Measurements from ENCODE around the gene SLC38A10.
A peak's percentile ranks its signal among the peaks of the same experiment; 100 is the strongest.

SLC38A10 gene

DNA sequence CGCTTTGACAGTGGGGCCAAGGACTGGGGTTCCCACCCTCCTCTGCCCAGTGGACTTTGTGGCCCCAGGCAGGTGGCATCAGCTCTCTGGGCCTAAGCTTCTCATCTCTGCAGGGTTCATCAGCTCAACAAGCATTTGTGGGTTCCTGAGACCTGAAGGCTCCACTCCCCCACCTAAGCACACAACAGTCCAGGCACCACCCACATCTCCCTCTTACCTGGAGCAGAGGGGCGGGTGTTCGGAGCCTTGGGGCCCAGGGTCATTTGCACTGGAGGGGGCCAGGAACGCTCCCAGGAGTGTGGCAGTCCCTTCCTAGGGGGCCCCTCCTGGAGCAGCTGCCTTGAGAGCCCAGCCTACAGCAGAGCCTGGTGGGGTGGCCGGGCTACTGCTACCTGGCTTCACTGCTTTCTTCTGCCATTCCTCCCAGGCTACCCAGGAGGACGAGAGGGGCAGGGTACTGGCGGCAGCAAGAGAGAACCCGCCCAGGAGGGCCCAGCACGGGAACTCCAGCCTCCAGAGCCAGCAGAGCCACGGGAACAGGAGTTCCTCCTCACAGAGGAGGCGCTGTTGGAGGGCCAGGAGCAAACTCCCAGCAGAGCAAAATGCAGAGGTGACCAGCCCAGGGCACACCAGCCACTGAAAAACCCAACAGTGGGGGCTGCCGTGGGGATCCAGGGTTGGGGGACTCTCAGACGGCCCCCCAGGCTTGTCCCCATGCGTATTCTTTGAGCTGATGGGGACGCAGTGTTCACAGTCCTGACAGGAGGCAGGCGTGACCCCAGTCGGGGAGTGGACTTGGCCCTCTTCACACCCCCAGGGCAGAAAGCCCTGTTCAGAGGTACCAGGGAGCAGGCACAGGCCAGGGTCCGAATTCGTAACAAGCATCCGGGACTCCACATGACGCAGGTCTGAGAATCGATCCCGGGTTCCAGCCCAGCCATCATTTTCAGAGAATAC, 35.1 kb upstream of the SLC38A10 start:
- Histone ChIP-seq H3K27me3 (ENCODE audit: control insufficient read depth, insufficient read depth, low read length) (no peaks in the 10 kb centered on the region), H3K4me1 (ENCODE audit: control insufficient read depth, insufficient read depth, low read length) (peaks cover 48% of the 10 kb centered on the region), H3K4me3 (ENCODE audit: low read depth, low read length) (peak overlapping the region; percentile 5; the same call in 1 of the 2 replicates), H3K9ac (ENCODE audit: low read length) (peak overlapping the region; percentile 61), H3K9me3 (ENCODE audit: control insufficient read depth, insufficient read depth, low read depth, low read length) (no peaks in the 10 kb centered on the region), H3K36me3 (ENCODE audit: control insufficient read depth, insufficient read depth, low read length) (no peaks in the 10 kb centered on the region), H3K27ac (ENCODE audit: low read depth, low read length) (peak overlapping the region; percentile 78; the same call in 1 of the 2 replicates)

- Histone ChIP-seq H3K36me3 (ENCODE audit: control insufficient read depth, insufficient read depth, low read length) (no peaks in the 10 kb centered on the region), H3K4me1 (ENCODE audit: control insufficient read depth, insufficient read depth, low read length) (peaks cover 41% of the 10 kb centered on the region), H3K4me3 (ENCODE audit: low read depth, low read length) (peak overlapping the region; percentile 5; the same call in 1 of the 2 replicates), H3K9me3 (ENCODE audit: control insufficient read depth, insufficient read depth, low read depth, low read length) (no peaks in the 10 kb centered on the region), H3K27ac (ENCODE audit: low read depth, low read length) (peak overlapping the region; percentile 78; the same call in 1 of the 2 replicates), H3K27me3 (ENCODE audit: control insufficient read depth, insufficient read depth, low read length) (no peaks in the 10 kb centered on the region), H3K9ac (ENCODE audit: low read length) (peak overlapping the region; percentile 61)
Measured at GRCh38 chr17:81328978-81329926, 34.1 kb upstream of the SLC38A10 start.

GRCh38 chr17:81328489-81328888, 33.4 kb upstream of the SLC38A10 start:
- Histone ChIP-seq H3K27me3 (ENCODE audit: control insufficient read depth, insufficient read depth, low read length) (no peaks in the 10 kb centered on the region), H3K4me3 (ENCODE audit: low read depth, low read length) (no peak overlapping the region), H3K9ac (ENCODE audit: low read length) (no peak overlapping the region), H3K27ac (ENCODE audit: low read depth, low read length) (no peak overlapping the region), H3K36me3 (ENCODE audit: control insufficient read depth, insufficient read depth, low read length) (no peaks in the 10 kb centered on the region), H3K9me3 (ENCODE audit: control insufficient read depth, insufficient read depth, low read depth, low read length) (no peaks in the 10 kb centered on the region), H3K4me1 (ENCODE audit: control insufficient read depth, insufficient read depth, low read length) (peaks cover 39% of the 10 kb centered on the region)

DNA sequence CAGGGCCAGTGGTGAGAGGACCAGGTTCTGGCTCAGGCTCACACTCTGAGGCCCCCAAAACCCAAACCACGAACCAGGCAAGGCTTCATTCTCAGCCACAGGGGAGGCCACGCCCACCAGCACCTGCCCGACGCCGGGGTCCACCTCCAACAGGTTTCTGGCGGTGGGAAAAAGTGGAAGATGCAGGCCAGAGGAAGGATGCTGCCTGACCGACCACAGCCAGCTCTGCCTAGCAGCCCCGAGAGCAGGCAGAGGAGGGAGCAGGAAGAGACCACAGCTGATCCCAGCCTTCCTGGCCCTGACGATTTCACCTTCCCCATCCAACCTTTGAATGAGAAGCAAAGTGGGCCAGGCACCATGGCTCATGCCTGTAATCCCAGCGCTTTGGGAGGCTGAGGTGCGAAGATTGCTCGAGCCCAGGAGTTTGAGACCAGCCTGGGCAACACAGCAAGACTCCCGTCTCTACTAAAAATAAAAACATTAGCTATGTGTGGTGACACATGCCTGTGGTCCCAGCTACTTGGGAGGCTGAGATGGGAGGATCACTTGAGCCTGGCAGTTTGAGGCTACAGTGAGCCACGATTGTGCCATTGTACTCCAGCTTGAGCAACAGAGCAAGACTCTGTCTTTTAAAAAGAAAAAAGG, 30.7 kb upstream of the SLC38A10 start:
- no peak overlapping the region for H3K4me3 ChIP-seq (ENCODE audit: low read depth, low read length)
- no peak overlapping the region for H3K9ac ChIP-seq (ENCODE audit: low read length)
- peaks cover 26% of the 10 kb centered on the region for H3K4me1 ChIP-seq (ENCODE audit: control insufficient read depth, insufficient read depth, low read length)

DNA sequence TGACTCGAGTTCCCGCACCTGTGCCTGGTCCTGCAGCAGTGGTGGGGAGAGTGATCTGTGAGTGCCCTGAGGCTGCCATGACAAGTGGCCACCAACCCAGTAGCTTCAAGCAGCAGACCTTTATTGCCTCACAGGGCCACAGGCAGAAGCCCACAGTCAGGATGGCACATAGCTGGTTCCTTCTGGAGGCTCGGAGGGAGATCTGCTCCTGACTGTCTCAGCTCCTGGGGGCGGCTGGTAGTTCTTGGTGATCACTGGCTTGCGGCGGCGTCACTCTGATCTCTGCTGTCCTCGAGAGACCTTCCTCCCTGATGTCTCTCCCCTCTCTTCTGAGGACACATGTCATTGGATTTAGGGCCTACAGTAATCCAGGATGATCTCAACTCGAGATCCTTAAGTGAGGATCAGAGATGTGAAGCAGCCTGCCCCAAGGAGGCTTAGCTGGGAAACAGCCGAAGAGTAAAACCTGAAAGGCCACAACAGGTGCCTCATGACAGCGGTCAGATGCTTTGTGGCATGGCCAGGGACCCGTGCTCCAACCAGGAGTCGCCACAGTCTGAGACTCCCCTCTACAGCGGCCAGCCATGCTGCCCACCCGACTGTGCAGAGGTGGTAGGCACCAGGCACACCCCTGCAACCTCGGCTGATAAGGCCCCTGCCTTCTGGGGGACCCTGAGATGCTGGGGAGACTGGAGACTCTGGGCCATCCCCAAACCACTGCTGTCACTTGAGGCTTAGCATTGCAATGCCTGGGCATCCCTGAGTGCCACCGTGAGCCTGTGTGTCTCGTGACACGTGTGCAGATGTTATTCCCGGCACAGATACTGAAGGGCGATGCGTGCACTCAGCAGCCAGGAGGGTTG, 30.0 kb upstream of the SLC38A10 start:
- H3K27ac ChIP-seq (ENCODE audit: low read depth, low read length) = no peak overlapping the region
- no peaks in the 10 kb centered on the region for H3K36me3 ChIP-seq (ENCODE audit: control insufficient read depth, insufficient read depth, low read length)
- H3K4me3 ChIP-seq (ENCODE audit: low read depth, low read length) = no peak overlapping the region
- no peak overlapping the region for H3K9ac ChIP-seq (ENCODE audit: low read length)
- no peaks in the 10 kb centered on the region for H3K9me3 ChIP-seq (ENCODE audit: control insufficient read depth, insufficient read depth, low read depth, low read length)
- peaks cover 19% of the 10 kb centered on the region for H3K4me1 ChIP-seq (ENCODE audit: control insufficient read depth, insufficient read depth, low read length)
- H3K27me3 ChIP-seq (ENCODE audit: control insufficient read depth, insufficient read depth, low read length) = no peaks in the 10 kb centered on the region

More for the DNA sequence above, 30.7 kb upstream of the SLC38A10 start:
- Histone ChIP-seq H3K36me3 (ENCODE audit: control insufficient read depth, insufficient read depth, low read length) (no peaks in the 10 kb centered on the region), H3K9me3 (ENCODE audit: control insufficient read depth, insufficient read depth, low read depth, low read length) (no peaks in the 10 kb centered on the region), H3K27me3 (ENCODE audit: control insufficient read depth, insufficient read depth, low read length) (no peaks in the 10 kb centered on the region), H3K27ac (ENCODE audit: low read depth, low read length) (no peak overlapping the region)

DNA sequence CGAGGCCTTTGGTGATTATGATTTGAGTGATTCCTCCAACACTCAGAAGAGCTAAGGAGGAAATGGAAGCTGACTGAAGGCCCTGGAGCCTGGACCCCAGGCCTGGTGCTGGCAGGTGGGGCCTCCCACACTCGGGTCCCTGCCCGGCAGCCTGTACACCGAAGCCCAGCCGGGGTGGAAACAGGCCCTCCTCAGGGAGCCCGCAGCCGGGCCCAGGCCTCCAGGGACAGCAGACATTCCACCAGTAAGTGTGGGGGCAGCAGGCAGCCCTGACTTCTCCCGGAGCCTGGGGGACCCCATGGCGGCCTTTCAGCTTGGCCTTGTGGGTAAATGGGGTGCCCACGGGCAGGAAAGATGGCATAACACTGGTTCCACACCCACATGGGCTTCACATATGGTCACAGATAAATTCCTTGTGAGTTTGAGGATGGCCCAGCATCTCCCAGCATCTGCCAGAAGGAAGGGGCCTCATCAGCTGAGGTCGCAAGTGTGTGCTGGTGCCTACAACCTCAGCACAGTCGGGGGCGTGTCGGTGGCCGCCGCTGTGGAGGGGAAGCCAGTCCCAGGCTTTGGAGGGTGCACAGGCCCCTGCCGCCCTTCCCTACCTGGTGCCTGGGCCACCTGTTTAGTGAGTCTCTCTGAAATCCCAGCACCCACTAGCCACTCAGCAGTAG, 29.2 kb upstream of the SLC38A10 start:
- H3K9me3 ChIP-seq (ENCODE audit: control insufficient read depth, insufficient read depth, low read depth, low read length) = no peaks in the 10 kb centered on the region
- H3K4me1 ChIP-seq (ENCODE audit: control insufficient read depth, insufficient read depth, low read length) = peaks cover 11% of the 10 kb centered on the region
- H3K27ac ChIP-seq (ENCODE audit: low read depth, low read length) = no peak overlapping the region
- H3K9ac ChIP-seq (ENCODE audit: low read length) = no peak overlapping the region
- no peaks in the 10 kb centered on the region for H3K36me3 ChIP-seq (ENCODE audit: control insufficient read depth, insufficient read depth, low read length)
- H3K27me3 ChIP-seq (ENCODE audit: control insufficient read depth, insufficient read depth, low read length) = no peaks in the 10 kb centered on the region
- H3K4me3 ChIP-seq (ENCODE audit: low read depth, low read length) = no peak overlapping the region

DNA sequence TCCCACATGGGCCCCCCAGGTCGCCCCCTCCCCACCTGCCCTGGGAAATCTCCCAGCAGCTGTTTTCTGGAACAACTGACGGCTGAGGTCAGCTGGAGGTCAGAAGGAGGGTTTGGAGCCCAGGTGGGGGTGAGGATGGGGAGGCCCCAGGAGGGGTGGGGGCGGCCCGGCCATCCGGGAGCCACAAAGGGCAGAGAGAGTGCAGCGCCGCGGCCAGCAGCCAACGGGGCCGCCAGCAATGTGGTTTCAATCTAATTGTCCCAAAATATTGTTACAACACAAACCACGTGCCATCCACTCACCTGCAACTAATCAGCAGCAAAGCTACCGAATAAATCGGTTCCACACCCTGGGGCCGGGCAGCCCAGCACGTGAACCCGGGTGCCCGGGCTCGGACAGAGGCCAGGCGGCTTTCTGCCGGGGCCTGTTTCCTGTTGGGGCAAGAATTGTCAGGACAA, 28.3 kb upstream of the SLC38A10 start:
- Histone ChIP-seq H3K4me1 (ENCODE audit: control insufficient read depth, insufficient read depth, low read length) (peaks cover 3% of the 10 kb centered on the region), H3K27me3 (ENCODE audit: control insufficient read depth, insufficient read depth, low read length) (no peaks in the 10 kb centered on the region), H3K9ac (ENCODE audit: low read length) (no peak overlapping the region), H3K9me3 (ENCODE audit: control insufficient read depth, insufficient read depth, low read depth, low read length) (no peaks in the 10 kb centered on the region), H3K4me3 (ENCODE audit: low read depth, low read length) (no peak overlapping the region), H3K36me3 (ENCODE audit: control insufficient read depth, insufficient read depth, low read length) (no peaks in the 10 kb centered on the region), H3K27ac (ENCODE audit: low read depth, low read length) (no peak overlapping the region)

DNA sequence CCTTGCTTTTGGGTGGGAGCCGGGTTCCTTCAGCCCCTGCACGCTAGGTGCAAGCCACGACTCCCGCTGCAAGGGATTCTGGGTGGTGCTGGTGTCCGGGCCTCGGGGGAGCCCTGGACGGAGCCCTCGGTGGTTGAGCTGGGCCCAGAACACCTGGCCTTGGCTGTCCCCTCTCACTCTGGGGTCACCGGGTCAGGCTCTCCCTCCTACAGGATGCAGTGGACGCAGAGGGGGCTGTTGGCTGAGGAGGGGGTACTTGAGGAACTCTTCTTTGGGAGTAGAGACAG, 27.9 kb upstream of the SLC38A10 start:
- no peaks in the 10 kb centered on the region for H3K27me3 ChIP-seq (ENCODE audit: control insufficient read depth, insufficient read depth, low read length)
- no peaks in the 10 kb centered on the region for H3K36me3 ChIP-seq (ENCODE audit: control insufficient read depth, insufficient read depth, low read length)
- H3K4me1 ChIP-seq (ENCODE audit: control insufficient read depth, insufficient read depth, low read length) = peaks cover 5% of the 10 kb centered on the region
- no peak overlapping the region for H3K4me3 ChIP-seq (ENCODE audit: low read depth, low read length)
- no peak overlapping the region for H3K9ac ChIP-seq (ENCODE audit: low read length)
- H3K9me3 ChIP-seq (ENCODE audit: control insufficient read depth, insufficient read depth, low read depth, low read length) = no peaks in the 10 kb centered on the region
- H3K27ac ChIP-seq (ENCODE audit: low read depth, low read length) = no peak overlapping the region

- Histone ChIP-seq H3K4me1 (ENCODE audit: control insufficient read depth, insufficient read depth, low read length) (peaks cover 6% of the 10 kb centered on the region), H3K4me3 (ENCODE audit: low read depth, low read length) (no peak overlapping the region), H3K27me3 (ENCODE audit: control insufficient read depth, insufficient read depth, low read length) (no peaks in the 10 kb centered on the region), H3K27ac (ENCODE audit: low read depth, low read length) (no peak overlapping the region), H3K9ac (ENCODE audit: low read length) (no peak overlapping the region), H3K36me3 (ENCODE audit: control insufficient read depth, insufficient read depth, low read length) (no peaks in the 10 kb centered on the region), H3K9me3 (ENCODE audit: control insufficient read depth, insufficient read depth, low read depth, low read length) (no peaks in the 10 kb centered on the region)
Measured at GRCh38 chr17:81322271-81323082, 27.4 kb upstream of the SLC38A10 start.

Measured in HUES6 (cell line).